OCI-LY3 (cell line): Measurements from ENCODE around the gene LGALS9C.
"Not testable (repeated sequence)": the region's sequence is repeated elsewhere in the genome, so short reads cannot be mapped to it uniquely, and the experiment has no call there.

Experiments
- EZH2phosphoT487 ChIP-seq: fragments of 200-600 bp; shearing (Covaris generic); IDR thresholded peaks from 2 replicates; pipeline ENCODE4 v1.6.1; 2018; ENCODE audit warnings: antibody characterized with exemption, mixed run types, low read depth
- TF ChIP-seq, protein P1 (sequence below): fragments of 200-600, 300-600 bp; sonication (generic); IDR thresholded peaks from 2 replicates; pipeline ENCODE4 v1.5.1; 2014; ENCODE audit warnings: antibody characterized with exemption, low read length, low read depth

DNA sequence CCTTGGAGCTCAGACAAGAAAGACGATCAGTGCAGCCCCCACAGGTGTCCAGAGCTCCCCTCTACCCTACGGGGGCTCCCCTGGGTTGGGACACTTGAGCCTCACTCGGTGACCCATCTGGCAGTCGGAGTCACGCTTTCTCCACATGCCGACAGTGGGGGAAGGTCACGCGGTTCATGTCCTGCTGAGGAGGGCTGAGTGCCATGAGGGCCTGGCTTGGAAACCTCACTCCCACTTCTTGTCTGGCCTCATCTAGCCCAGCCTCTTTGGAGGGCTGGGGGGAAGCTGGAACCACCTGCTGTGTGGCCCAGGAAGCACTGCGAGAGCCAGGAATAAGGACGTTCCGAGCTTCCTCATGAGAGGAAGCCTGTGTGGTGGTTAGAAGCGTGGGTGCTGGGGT lies 1.8 kb downstream of the LGALS9C start:
- TF ChIP-seq, protein P1, sequence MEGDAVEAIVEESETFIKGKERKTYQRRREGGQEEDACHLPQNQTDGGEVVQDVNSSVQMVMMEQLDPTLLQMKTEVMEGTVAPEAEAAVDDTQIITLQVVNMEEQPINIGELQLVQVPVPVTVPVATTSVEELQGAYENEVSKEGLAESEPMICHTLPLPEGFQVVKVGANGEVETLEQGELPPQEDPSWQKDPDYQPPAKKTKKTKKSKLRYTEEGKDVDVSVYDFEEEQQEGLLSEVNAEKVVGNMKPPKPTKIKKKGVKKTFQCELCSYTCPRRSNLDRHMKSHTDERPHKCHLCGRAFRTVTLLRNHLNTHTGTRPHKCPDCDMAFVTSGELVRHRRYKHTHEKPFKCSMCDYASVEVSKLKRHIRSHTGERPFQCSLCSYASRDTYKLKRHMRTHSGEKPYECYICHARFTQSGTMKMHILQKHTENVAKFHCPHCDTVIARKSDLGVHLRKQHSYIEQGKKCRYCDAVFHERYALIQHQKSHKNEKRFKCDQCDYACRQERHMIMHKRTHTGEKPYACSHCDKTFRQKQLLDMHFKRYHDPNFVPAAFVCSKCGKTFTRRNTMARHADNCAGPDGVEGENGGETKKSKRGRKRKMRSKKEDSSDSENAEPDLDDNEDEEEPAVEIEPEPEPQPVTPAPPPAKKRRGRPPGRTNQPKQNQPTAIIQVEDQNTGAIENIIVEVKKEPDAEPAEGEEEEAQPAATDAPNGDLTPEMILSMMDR, result not testable (repeated sequence)
- not testable (repeated sequence) for TF ChIP-seq EZH2phosphoT487
